Ecto neural progenitor cell (in vitro differentiated cells): ENCODE data around the gene CBX4.

Source experiments
- DNase-seq: peaks from one replicate; pipeline ENCODE4 v3.0.0-alpha.2; 2018; ENCODE audit warnings: low spot score

CBX4 gene

DNA sequence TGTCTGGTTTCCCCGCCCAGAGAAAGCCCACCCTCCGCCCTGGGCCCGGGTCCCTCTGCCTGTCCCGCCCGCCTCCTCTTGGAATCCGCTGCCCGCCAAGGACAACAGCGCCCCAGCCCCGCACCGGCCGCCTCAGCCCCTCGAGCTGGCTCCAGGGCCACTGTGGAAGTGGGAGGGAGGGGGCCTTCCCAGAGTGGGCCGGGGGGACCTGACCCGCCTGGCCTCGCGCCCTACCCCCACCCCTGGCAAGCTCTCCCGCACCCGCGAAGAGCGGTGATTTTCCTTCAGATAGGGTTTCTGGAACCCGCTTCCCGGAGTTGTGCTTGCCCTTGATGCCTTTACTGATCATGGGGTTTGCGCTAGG lies 40.1 kb downstream of the CBX4 start:
- peak; percentile 77 for DNase-seq

DNA sequence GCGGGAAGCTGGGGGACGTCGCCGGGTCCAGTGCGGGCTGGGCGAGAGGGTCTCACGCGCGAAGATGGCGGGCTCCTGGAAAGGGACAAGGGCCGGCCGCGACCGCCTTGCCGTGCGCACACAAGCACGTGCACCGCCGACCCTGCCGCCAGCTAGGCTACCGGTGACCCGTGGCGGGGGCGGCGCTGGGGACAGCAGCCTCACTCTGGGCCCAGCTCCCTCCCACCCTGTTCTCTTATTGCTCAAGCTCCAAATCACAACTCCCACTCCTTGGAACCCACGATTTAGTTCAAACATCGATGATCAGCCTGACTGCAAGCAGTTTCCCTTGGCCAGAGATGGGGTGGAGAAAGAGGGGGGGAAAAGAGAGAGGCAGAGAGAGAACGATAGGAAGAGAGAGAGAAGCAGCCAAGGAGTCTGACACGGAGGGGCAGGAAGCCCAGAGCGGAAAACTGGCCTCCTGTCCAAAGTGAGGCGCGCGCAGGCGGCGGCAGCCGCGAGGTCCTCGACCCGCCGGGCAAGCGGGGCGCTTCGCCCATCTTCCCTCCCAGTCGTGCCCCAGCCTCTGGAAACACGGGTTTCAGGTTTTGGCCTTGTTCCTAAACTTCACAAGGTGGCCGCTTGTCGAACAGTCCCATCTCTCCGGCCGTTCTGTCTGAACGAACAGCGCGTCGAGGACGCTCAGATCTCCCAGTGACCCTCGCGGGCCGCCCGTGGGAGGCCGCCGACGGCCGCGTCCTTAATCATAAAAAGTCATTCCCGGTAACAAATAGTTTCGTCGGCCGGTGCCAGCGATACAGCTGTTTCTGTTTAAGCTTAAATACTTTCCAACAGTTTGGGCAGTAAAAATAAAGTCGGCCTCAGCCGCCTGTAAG lies 40.7 kb downstream of the CBX4 start:
- peak; percentile 73 for DNase-seq

DNA sequence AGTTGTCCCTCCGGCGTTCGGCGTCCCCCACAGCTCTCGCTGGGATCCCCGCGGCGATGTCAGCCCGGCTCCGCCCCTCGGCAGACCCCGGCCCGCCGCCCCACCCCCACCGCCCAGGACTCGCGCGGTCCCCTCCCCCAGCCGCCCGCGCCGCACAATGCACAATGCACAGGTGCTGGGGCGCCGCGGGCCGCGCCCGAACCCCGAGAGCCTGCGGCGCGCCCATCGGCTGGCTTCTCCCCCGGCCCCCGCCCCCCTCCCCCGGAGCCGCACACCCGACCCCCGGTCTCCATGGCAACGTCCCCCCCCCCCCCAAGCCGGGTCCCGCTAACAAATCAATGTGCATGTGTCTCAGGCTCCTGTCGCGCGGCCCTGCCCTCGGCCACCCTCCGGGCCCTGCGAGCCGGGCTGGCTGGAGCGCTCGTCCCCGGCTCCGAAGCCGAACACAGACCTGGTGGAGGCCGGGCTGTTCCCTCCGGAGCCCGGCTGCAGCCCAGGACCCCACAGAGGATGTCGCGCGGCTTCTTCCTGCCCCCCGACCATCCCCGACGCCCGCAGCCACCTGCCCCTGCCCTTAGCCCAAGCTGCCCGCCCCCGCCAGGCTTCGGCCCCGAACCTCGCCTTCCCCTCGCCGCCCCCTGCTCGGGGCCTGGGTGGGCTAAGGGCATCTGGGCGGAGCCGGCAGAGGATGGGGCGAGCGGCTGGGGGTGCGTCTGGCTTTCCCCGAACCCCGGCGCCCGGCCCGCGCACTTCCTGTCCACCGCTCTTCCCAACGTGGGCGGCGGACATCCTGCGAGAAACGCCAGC lies 41.5 kb downstream of the CBX4 start:
- DNase-seq: peak; percentile 80

DNA sequence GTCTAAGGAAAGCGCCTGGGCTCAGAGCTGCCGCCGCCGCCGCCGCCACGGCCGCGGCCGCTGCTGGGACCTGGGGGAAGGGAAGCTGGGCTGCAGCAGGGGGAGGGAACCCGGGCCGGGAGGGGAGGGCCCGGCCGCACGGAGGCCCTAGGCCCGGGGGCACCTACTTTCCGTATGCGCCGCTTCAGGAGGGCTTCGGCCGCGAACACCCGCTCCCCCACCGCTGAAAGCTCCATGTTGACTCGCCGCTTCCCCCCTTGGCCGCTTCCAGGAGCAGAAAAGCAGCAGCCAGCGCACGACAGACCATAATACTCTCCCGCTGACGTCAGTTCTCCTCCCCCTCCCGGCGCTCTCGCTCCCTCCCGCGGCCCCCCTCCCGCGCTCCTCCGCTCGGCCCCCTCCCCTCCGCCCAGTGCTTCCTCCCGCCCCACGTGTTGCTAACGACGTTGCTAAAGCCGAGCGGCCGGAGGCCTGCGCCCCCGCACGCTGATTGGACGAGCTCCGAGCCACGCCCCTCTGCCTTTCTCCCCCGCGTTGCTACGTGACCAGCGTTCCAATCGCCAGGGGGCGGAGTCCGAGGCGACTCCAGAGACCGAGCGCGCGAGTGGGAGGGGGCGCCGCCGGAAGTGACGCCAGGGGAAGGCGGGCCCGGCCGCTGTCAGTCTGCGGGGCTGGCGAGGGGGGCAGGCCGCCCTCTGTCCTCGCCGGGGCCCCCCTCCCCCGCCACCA lies 42.3 kb downstream of the CBX4 start, which contains the start of gene CBX8:
CBX8 (minus strand) TSS at position 315 of the 729 bp plus-strand sequence; CDS start at position 236, 79 bp downstream.
- peak; percentile 100 for DNase-seq

DNA sequence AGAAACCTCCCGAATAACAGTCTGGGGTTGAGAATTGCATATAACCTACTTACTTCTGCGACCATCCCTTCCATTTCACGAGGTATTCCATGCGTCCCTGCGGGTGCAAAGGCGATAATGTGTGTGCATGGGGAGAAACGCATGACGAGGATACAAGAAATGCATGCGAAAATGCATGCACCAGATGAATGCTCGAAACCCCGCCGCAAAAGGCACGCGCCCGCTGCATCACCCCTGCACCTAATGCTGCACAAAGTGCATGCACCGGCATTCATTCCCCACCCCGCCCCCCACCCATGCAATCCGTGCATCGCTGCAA lies 42.8 kb downstream of the CBX4 start:
- DNase-seq: no peak

DNA sequence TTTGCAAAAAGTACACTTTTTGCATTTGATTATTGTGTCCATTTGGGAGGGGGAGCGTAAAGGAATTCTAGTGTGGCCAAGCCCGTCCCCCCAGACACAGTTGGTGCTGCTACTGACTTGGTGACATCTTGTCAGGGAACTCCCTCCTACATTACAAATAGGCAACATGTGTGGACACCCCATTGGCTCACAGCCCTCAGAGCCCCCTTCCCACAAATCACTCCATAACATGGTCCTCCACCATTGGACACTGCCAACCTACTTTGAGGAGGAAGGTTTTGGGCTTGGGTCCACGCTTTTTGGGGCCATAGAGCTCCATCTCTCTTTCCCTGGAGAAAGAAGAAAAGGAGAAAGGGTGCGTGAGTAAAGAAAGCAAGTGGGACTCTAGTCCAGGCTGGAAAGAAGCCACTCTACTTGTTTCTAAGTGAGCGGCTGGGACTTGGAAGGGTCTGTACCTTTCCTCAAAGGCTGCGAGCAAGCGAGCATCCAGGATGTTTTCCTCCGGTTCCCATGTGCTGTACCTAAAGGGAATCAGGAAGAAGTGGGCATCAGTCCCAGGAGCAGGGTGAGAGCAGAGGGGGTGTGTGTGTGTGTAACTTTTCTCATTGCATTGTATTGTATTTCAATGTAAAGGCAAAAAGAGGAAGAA lies 43.3 kb downstream of the CBX4 start:
- no peak for DNase-seq

DNA sequence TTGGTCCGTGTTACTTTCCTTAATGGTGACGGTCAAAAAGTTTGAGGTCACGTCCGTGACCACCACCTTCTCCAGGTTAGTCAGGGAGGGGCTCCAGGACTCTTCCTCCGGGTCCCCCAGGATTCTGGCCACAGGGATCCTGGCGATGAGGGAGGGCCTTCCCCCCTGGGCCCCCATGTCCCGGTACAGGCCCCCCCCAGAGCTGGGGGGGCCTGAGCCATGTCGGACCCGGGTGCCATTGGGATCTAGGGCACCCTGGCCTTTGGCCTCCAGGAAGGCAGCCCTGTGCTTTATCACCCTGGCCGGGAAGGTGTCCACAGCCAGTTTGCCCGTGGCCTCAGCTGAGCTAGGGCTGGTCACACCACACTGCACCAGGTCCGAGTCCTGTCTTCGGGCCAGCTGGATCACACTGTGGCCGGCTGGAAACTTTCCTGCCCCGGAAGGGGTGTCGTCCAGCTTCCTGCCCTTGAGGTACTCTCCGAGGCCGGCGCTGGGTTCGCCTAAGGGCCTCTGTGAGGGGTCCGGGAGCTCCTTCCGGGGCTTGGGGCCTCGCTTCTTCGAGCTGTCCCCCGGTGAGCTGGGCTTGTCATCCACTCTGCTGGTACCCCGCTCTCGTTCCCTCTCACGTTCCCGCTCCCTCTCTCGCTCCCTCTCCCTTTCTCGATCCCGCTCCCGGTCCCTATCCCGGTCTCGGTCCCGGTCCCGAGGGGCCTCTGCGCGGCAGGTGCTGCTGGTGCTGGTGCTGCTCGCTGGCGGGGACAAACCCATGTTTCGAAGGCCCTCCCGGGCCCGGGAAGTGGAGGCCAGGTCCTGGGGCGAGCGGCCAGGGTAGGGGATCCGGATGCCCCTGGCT lies 44.4 kb downstream of the CBX4 start:
- DNase-seq: no peak

DNA sequence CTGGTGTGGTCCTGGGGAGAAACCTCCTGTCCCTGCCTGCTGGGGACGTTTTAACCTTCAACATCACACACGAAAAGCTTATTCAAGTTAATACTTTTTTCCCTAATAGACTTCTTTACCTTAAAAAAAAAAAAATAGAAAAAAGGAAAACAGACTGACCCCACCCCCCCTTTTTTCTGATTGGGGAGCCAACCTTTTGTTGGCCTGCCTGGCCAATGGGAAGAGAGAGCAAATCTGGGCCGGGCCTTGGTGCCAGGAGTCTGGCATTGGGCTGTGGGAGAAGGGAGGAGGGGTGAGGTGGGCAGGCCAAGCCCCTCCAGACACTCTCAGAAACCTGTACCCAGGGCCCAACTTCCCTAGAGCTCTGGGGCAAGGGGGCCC lies 45.3 kb downstream of the CBX4 start:
- peak; percentile 84 for DNase-seq

DNA sequence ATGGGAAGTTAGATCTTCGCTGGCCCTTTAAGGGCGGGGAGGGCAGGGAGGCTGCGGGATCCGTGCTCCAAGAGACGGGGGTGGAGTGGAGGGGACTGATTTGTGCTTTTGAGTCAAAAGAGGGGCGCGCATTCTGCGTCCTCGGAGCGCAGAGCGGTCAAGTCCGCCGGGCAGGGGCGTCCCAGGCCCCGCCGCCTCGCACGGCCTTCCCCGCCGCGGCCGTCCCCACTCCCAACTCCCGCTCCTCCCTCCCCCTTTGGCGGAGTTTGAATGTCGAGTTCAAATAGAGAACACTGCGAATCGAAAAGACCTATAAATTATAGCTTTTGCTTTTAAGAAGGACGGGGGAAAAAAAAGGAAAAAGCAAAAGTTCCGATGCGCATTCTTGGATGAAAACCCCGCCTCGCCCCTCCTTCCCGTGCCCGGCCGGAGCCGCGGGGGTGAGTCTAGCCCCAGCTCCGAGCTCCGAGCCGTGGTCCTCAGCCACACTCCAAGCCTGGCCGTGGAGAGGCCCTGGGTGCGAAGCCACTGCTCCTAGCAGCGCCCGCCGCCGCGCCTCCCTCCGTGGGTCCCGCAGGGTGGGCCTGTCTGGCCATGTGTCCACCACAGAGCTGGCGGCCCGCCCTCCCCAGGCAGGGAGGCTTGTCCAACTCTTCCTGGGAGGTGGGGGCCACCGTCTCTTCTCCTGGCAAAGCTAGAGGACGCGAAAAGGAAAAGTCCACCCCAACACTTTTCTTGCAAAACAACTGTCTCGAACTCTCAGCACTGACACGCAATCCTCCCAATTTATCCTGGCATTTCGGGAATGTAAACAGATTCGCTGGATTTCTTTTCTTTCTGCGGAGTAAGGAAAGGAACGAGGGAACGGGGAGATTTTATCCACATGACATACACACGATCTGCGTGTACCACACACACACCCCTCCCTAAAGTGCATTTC lies 46.0 kb downstream of the CBX4 start:
- DNase-seq: peak; percentile 73

DNA sequence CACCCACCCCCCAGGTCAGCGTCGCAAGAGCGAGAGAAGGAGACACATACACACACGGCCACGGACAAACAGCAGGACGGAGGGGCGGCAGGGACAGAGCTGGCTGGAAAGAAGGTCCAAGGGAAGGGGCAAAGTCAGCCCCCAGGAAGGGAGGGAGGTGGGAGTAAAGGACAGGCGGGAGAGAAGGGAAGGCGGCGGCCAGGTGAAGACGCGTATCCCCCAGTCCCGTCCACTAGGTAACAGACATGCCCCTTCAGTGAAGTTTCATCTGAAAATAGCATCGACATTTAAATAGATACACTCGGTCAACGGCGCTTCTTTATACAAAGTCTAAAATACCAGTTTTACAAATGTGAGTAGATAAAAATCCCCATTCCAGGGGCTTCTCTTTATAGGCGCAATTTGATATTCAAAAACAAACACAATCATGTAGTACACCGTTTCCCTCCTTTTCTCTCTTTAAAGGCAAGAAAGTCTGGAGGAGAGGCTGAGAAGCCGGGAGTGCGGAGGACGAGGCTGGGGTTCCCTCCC lies 46.8 kb downstream of the CBX4 start:
- DNase-seq: no peak

DNA sequence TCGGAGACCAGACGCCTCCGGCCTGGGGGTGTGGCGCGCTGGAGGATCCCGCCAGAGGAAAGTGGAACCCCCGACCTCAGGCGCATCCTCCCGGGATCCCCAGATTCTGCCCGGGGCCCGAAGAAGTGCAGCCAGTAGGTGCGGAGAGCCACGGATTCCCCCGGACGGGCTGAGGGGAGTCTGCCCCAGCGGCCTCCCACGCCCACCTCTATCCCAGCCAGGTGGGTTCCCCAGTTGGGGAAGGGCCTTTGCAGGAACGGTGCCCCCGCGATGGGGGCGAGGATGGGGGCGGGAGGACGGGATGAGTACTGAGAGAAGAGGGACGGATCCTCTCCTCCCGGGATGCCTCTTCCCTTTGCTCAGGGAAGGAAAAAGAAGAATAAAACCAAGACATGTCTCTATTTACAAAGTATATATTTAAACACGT lies 47.5 kb downstream of the CBX4 start:
- no peak for DNase-seq

DNA sequence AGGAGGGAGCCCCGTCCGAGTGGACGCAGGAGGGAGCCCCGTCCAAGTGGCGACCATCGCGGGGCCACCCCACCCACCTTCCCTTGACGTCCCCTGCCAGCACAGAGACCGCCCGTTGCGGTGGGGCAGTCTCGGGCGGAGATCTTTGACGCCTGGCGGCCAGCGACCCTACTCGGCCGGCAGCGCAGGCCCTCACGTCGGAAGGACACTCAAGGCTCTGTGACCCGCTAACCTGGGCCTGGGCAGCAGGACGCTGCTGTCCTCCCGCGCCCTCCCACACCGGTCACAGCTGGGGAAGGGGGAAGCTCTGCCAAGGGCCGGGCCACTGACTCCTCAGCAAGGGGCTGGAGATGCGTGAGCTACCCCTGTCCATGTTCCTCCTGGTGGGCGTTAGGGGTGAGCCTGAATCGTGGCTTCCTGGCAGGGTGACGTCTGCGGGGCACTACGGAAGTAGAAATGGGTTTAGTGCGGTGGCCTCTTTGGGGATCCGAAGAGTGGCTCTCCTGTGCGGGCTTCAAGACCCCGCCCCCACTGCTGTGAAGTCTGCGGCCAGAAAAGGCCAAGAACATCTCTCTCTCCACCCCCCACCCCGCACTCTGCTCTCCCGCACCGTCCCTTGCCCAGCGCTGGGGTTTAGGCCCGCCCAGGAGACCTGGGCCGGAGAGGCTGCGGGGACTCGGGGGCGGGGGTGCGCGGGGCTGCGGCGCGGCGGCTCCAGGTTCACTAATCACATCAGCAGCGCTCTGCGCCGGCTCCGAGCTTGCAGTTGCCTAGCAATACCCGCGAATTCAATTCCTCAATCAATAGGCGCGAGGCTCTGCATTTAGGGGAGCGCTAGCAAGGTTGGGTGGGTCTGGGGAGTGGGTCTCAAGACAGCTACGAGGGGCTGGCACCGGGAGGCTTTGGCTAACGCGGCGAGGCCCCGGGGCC lies 48.2 kb downstream of the CBX4 start:
- peak; percentile 86 for DNase-seq

DNA sequence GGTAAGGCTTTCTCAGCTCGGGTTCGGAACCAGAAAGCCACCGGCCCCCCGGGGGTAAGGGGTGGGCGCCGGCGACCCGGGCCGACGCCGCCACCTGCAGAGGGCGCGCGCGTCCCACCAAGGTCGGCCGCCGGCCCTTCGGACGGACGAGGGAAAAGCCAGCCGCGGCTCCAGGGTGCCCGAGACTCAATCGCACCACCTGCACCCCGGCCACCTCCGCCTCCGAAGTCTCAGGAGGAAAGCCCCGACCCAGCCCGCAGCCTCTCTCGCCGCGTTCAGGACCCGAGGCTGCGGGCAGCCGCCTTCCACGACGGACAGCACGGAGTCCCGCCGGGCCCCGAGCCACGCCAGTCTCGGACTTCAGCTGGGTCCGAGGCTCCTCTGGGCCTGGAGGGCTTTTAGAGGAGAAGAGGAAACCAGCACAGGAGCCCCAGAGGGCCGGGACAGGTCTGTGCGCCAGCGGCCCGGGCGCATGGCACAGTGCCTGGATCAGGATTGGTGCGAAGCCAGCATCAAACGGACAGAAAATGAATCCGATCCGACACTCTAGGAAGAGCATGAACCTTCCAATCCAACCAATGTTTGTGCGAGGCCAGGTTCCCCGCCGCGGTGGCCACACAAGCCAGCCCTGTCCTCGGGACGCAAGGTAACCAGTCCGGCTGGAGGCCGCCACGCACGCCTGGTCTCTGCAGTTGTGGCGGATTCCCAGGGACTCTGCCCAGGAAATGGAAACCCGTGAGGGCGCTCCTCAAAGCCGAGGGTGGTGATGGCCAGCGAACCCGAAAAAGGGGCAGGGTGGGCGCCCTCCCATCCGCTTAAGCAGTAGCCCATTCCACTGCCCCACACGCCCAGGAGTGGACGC lies 49.1 kb downstream of the CBX4 start:
- DNase-seq: peak; percentile 88

DNA sequence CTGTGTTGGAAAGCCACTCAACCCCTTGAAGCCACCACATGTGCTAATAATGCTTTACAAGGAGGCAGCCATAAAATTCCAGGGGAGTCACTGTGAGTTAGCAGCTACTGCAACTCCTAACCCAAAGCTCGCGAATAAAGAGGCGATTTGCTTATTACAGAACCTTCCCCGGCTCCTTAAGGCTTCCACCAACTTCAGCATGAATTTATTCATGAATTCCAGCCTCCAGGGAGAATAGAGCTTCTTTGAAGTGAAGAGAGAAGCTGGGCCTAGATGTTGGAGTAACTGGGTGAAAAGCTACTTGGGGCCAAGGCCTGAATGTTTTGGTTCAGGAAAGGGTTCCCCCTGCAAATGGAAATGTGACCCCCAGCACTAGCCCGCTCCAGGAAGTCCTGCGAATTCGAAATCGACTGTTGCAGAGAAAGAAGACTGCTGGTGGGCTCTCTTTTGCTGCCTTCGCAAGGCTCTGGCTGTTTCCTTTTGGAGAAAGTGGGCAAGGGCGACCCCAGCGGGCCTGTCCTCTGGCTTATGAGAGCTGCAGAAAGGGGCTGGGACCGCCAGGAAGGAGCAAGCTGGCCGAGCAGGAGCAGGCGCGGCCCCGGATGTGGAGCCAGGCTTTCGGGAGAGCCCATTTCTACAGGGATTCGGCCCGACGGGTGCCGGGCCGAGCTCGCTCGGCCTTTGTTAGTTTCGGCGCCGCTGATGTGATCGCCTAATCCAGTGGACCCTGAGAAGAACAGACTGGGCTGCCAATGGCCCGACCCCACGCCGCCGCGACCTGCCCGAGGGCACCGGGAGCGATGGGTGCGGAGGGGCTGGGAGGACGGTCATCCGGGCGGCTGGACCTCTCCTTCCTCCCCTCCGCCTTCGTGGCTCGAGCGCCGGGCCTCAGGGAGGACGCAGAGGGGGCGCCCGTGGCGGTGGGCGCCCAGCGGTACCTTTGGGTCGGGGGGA lies 50.0 kb downstream of the CBX4 start:
- peak; percentile 91 for DNase-seq

DNA sequence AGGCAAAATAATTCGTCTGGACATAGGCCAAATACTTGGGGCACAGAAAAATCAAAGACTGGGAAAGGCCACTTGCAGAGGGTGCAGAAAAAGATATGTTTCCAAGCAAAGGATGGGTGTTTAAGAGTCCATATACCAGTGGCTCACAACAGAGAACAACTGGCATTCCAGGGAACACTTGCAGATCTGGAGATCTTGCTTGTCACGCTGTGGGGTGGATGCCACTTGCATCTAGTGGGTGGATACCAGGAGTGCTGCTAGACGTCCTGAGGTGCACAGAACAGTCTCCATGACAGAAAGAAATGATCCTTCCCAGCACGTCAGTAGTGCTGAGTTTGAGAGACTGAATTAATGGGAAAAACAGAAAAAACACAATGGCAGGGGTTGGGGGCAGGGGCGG lies 50.8 kb downstream of the CBX4 start:
- DNase-seq: no peak

DNA sequence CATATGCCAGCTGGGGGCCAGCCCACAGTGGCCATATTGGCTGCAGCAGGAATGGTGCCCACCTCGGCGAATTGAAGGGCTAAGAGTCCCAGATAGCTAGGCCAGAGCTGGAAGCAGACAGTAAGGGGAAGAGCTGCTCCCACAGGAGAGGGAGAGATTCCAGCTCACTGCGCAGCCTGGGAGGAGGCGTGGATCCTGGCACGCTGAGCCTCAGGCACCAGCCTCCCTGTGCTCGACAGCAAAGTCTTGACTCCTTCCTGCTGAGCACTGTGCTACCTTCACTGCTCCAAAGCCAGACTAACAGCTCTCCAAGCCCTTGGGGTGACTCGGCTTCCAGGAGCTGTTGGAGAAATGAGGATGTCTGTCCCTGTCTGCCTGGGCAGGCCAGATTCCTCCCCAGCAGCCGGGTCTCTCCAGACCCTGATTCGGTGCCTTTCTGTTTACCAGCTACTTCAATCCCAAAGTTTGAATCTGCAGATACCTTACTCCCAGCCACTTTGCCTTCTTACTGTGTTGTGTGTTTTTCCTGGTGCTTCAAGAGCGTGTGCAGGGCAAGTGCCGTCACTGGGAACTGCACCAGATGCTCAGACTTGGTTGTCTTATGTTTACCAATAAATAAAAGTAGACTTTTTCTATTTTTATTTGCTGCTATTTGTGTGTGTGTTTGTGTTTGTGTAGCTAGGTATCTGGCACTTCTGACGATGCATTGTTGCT lies 52.2 kb downstream of the CBX4 start:
- peak; percentile 47 for DNase-seq
